ENCODE results near the gene TMEM151B.

- TF ChIP-seq ATAD3A (CRISPR knock-in tag; IDR thresholded peaks at IDR 0.05) (no peak), CTCF (CRISPR knock-in tag; IDR thresholded peaks at IDR 0.05) (no peak), SMAD1 (CRISPR knock-in tag; IDR thresholded peaks at IDR 0.05; ENCODE audit: borderline replicate concordance, low read depth) (no peak), PITX1 (CRISPR knock-in tag; IDR thresholded peaks at IDR 0.05) (no peak), IKZF4 (CRISPR knock-in tag; IDR thresholded peaks at IDR 0.05; ENCODE audit: borderline replicate concordance, low read depth, not compliant biosample characterization) (no peak), SAFB2 (CRISPR knock-in tag; IDR thresholded peaks at IDR 0.05; ENCODE audit: borderline replicate concordance, low read depth) (no peak), HMG20B (CRISPR knock-in tag; conservative IDR thresholded peaks at IDR 0.05) (no peak), NR2F6 (IDR thresholded peaks at IDR 0.05) (no peak), NR2F6 (CRISPR knock-in tag; IDR thresholded peaks at IDR 0.05) (no peak), EZH2 (conservative IDR thresholded peaks at IDR 0.05; ENCODE audit: low read depth, low read length) (no peak), GABPA (IDR thresholded peaks at IDR 0.05; ENCODE audit: low read depth, low read length) (no peak), GABPA (CRISPR knock-in tag; IDR thresholded peaks at IDR 0.05; ENCODE audit: low read depth) (no peak), ZNF253 (CRISPR knock-in tag; IDR thresholded peaks at IDR 0.05; ENCODE audit: borderline replicate concordance) (no peak), XRCC5 (optimal IDR thresholded peaks at IDR 0.05; ENCODE audit: low read length) (no peak), POLR2A (IDR thresholded peaks at IDR 0.05; ENCODE audit: insufficient read depth in 1 of 2, low read depth in 2 of 2, low read length in 2 of 2) (no peak), ZFP82 (CRISPR knock-in tag; IDR thresholded peaks at IDR 0.05; ENCODE audit: borderline replicate concordance) (no peak)
Measured at GRCh38 chr6:44224965-44225305, 45.3 kb upstream of the TMEM151B start.

Data from HepG2 (cell line).